Neural progenitor cell (in vitro differentiated cells): ENCODE measurements around the gene OGDH.

Experiments used
- CTCF ChIP-seq: fragments of 200-600 bp; sonication (generic); IDR thresholded peaks from 2 replicates; pipeline ENCODE4 v1.5.1; 2017; ENCODE audit warnings: antibody characterized with exemption, mild to moderate bottlenecking
- EZH2 ChIP-seq: fragments of 200-600 bp; sonication (generic); IDR thresholded peaks from 2 replicates; pipeline ENCODE4 v1.6.1; 2017; ENCODE audit warnings: antibody characterized with exemption, mild to moderate bottlenecking, moderate library complexity
- EZH2phosphoT487 ChIP-seq: fragments of 200-600 bp; sonication (generic); IDR thresholded peaks from 2 replicates; pipeline ENCODE4 v1.6.1; 2017; ENCODE audit warnings: antibody characterized with exemption

DNA sequence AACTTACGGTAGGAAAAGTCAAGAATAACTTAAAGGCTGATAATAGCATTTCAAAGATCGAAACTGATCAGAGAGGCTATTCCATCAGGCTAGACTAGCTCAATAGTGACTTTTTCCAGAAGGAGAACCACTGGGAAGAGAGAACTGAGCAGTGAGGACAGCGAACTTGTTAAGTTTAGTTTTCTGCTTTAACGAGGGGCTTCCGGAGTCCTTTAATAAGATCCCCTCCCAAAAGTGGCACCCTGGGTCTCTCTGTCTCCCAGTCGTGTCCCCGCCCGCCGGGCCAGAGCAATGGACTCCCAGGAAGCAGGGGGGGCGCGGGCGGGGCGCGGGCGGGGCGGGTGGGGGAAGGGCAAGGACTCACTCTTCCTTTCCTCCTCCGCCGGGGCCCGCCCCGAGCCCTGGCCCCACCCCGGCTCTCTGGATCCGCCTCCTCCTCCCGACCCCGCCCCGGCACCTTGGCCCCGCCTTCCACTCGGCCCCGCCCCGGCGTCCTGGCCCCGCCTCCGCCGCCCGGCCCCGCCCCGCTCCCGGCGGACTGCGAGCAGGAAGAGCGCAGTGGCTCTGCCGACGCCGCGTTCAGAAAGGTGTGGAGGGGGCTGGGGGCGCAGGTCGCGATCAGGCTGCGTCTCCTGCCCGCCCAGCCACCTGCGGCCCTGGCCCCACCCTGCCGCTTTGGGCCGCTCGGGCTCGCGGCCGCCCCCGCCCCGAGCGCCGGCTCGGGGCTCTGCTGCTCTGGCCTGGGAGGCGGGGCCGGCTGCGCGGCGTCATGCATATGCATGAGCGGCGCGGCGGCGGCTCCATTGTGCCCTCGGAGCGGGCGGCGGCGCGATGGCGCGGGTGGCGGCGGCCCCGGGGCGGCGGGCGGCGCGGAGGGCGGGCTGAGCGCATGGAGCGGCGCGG, 141.9 kb downstream of the OGDH start, which contains the start of gene ZMIZ2:
- no peak for TF ChIP-seq CTCF
- no peak for TF ChIP-seq EZH2phosphoT487
- TF ChIP-seq EZH2: no peak
